ENCODE data around the gene IL1B.

GRCh38 chr2:112803691-112804521 lies 32.7 kb downstream of the IL1B start:
- TF ChIP-seq EZH2phosphoT487 (conservative IDR thresholded peaks at IDR 0.05; ENCODE audit: low read length) (no peak), CTCF (IDR thresholded peaks at IDR 0.05; ENCODE audit: insufficient read depth, low read length, poor library complexity, severe bottlenecking) (no peak)
